HK-2 (cell line): ENCODE data around the gene FAF2.
A peak's percentile ranks its signal among the peaks of the same experiment; 100 is the strongest.
"Not testable (repeated sequence)": the region's sequence is repeated elsewhere in the genome, so short reads cannot be mapped to it uniquely, and the experiment has no call there.

Source experiments
- DNase-seq: peaks from one replicate; pipeline ENCODE4 v3.0.0-alpha.2; 2018; ENCODE audit not compliant: unreplicated experiment

Gene FAF2

DNA sequence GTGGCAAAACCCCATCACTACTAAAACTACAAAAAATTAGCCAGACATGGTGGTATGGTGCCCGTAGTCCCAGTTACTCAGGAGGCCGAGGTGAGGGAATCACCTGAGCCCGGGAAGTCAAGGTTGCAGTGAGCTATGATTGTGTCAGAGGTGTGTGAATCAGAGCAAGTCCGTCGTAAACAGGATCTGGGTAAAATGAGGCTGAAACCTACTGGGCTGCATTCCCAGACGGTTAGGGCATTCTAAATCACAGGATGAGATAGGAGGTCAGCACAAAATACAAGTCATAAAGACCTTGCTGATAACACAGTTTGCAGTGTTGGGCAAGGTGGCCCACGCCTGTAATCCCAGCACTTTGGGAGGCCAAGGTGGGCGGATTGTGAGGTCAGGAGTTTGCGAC is 29.9 kb upstream of the FAF2 start:
- DNase-seq = no peak

GRCh38 chr5:176420086-176420485 is 28.1 kb upstream of the FAF2 start:
- DNase-seq = no peak

DNA sequence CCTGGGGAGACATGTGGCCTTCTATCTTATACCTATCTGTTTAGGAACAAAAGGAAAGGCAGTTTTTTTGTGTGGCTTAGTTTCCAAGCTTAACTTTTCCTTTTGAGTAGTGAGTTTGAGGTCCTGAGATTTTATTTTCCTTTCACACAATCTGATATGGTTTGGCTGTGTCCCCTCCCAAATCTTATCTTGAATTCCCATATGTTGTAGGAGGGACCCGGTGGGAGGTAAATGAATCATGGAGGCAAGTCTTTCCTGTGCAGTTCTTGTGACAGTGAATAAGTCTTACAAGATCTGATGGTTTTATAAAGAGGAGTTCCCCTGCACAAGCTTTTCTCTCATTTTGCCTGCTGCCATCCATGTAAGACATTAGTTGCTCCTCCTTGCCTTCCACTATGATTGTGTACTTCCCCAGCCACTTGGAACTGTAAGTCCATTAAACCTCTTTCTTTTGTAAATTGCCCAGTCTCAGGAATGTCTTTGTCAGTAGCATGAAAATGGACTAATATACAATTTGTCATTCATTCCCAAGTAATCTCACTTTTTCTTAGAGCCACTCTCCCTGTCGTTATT is 27.1 kb upstream of the FAF2 start:
- DNase-seq = no peak

DNA sequence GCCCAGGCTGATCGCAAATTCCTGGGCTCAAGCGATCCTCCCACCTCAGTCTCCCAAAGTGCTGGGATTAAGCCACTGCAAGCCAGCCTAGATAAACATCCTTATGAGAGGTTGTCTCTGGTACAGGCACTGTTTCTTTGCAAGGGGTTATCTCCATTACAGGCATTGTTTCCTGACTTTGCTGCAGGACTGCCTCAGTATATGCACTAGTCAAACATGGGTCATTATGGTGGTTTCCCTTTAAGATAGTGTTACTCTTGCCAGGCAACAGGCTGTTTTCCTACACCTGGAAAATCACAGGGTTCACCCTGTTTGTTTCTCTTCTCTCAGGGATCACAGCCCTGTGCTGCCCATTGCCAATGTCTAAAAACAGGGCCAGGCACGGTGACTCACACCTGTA is 24.0 kb upstream of the FAF2 start:
- no peak for DNase-seq

DNA sequence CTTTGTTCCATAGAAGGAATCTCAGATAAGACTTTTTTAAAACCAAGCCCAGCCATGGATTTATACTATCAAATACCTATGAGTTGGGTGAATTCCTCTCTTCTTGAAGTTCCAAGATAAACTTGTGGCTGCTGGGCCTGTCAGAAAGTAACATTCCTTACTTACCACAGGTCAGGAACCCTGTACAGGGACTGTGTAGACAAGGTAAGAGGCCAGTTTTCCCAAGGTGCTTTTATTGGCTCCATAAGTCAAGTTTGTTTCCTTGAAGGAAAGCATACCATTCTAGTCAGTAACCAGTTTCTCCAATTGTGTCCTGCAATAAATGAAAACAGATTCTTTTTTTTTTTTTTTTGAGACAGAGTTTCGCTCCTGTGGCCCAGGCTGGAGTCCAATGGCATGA is 23.0 kb upstream of the FAF2 start:
- no peak for DNase-seq

GRCh38 chr5:176425791-176426190 is 22.4 kb upstream of the FAF2 start:
- DNase-seq = no peak

DNA sequence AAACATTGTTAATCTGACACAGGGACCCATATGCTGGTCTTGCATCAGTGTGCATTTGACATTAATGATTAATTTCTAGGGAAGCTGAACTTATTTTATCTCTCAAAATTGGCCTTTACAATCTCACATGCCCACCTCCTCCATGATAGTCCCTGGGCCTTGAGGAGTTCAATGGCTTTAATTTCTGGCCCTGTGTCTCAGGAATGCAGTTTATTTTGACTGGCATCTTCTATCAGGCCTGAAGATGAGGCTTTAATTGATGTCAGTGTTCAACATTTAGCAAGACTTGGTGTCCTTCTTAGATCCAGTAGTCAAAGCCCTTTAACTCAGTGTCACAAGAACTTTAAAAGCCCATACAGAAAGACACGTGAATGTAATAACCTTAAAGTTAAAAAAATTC is 21.3 kb upstream of the FAF2 start:
- no peak for DNase-seq

DNA sequence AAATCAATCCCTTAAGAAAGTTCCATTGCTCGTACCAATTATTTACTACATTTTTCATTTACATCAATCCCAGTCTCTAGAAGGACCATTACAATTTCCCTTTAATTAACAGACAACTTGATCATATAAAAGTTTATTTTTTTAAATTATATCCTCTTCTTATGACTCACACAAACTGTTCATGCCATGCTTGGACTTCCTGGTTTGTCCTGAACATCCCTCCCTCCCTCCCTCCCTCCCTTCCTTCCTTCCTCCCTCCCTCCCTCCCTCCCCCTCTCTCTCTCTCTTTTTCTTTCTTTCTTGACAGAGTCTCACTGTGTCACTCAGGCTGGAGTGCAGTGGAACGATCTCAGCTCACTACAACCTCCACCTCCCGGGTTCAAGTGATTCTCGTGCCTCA is 20.2 kb upstream of the FAF2 start:
- DNase-seq = no peak

GRCh38 chr5:176429972-176430371 is 18.2 kb upstream of the FAF2 start:
- DNase-seq = no peak

GRCh38 chr5:176432707-176433106 is 15.5 kb upstream of the FAF2 start:
- no peak for DNase-seq

DNA sequence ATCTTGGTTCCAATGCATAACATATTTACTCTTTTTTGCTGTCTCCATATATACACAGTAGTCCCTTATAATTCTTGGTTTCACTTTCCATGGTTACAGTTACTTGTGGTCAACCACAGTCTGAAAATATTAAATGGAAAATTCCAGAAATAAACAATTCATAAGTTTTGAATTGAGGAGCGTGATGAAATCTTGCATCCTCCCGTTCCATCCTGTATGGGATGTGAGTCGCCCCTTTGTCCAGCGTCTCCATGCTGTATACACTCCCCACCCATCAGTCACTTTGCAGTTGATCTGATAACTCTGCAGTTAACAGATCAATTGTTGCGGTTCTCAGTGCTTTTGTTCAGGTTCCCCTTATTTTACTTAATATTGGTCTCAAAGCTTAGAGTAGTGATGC is 11.5 kb upstream of the FAF2 start:
- DNase-seq = no peak

GRCh38 chr5:176438959-176439757 is 9.0 kb upstream of the FAF2 start:
- DNase-seq = peak; percentile 26

GRCh38 chr5:176440927-176441706 is 7.1 kb upstream of the FAF2 start:
- no peak for DNase-seq

GRCh38 chr5:176441921-176442323 is 6.3 kb upstream of the FAF2 start:
- DNase-seq = no peak

DNA sequence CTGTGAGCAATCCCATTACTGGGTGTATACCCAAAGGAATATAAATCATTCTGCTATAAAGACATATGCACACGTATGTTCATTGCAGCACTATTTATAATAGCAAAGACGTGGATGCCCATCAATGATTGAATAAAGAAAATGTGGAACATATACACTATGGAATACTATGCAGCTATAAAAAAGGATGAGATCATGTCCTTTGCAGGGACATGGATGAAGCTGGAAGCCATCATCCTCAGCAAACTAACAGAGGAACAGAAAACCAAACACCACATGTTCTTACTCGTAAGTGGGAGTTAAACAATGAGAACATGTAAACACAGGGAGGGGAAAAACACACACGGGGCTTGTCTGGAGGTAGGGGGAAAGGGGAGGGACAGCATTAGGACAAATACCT is 5.3 kb upstream of the FAF2 start:
- DNase-seq = not testable (repeated sequence)

GRCh38 chr5:176444742-176445141 is 3.4 kb upstream of the FAF2 start:
- no peak for DNase-seq

DNA sequence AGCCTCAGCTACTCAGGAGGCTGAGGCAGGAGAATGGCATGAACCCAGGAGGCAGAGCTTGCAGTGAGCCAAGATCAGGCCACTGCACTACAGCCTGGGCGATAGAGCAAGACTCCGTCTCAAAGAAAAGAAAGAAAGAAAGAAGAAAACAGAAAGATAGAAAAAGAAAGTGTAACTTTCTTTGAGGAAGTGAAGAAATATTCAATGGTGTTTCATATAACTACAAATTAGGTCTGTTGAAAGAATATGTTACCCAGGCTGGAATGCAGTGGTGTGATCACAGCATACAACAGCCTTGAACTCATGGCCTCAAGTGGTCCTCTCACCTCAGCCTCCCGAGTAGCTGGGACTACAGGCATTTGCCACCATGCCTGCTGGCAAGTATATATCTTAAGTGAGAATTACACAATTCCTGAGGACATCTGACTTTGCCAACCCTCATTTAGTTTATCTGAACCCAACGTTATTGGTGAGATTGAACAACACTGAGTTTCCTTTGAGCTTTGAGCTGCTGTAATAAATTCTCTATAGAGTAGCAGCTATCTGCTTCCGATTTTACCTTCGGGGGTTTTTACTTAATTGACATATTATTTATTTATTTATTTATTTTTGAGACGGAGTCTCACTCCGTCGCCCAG is 2.0 kb upstream of the FAF2 start:
- no peak for DNase-seq

- DNase-seq = no peak
These were observed 1.1 kb upstream of the FAF2 start for GRCh38 chr5:176446884-176447590.

DNA sequence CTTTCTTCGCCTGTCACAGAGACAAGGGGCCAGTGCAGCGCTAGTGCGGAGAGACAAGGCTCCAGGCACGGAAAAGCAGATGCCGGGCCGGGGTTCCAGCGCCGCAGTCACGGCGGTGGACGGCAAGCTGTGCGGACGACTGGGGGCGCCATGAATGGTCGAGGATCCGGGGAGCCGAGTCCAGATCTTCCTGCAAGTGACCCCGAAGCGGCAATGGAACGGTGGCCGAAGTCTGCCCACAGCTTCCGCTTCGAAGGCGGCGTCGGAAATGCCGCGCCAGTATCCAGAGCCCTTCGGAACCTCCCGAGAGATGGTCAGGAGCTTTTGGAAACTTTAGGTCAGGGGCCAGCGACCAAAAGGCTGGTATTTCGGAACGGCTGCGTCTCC is 601 bp upstream of the FAF2 start:
- DNase-seq = no peak

DNA sequence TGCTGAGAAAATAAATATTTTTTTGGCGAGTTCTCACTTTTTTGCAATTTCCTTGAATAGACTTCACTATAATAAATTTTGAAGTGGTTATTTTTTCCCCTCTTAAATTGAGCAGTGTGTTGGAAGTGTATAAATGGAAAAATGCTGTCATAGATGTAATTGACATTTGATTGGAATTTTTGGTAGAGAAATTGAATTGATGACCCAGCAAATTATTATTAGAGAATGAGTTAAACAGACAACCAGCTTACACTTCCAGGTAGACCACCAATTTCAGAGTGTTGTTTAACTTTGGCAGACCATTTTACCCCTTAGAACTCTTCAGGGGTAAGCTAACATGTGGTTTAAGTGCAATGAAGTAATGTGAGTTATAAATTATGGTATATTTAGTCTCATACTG is 1.9 kb downstream of the FAF2 start:
- DNase-seq = no peak

DNA sequence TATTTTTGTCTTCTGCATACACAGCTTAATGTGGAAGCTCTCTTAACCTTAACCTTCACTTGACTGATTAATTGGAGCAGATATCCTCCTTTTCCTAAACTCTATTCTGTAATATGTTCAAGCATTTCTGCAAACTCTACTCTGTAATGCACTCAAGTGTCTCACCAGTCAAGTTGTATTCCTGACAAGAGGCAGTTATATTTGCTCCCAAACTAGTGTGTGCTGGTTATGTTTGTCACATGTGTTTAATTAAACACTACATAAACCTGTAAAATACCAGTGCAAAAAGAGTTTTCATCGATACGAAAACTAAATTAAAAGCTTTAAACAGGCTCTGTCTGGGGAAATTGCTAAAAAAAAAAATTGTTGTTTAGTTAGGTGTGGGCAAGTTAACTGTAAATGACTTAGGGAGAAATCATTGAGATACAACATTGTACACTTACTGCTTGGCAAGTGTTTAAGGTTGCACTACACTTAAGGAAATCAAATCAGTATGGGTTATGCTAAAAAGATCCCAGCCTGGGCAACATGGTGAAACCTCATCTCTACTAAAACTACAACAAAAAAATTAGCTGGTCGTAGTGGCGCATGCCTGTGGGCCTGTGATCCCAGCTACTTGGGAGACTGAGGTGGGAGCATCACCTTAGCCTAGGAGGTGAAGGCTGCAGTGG is 6.7 kb downstream of the FAF2 start:
- DNase-seq = no peak
